IMR-90 (cell line): ENCODE results near the gene CHD2. TPM values are rescaled to one million over a fixed set of nuclear protein-coding genes. Genes with fewer than 3 reads are reported as not detected.

Experiments
- MAZ ChIP-seq: IDR thresholded peaks from 2 replicates; pipeline ENCODE4 v1.6.1; 2012; ENCODE audit warnings: low read depth, mild to moderate bottlenecking, low read length, improper control_type of control experiment, moderate library complexity, borderline replicate concordance
- NFE2L2 ChIP-seq: fragments of 150-350 bp; IDR thresholded peaks from 2 replicates; pipeline ENCODE4 v1.6.1; 2016; ENCODE audit warnings: low read depth, mild to moderate bottlenecking, low read length
- polyA plus RNA-seq, 3 experiments: library from polyadenylated mRNA; depleted of rRNA; stranded (reverse); fragments of >200 nt; gene quantifications; 2 replicates each; pipeline ENCODE4 v1.2.3, GENCODE V29; 2012; ENCODE audit warnings: low replicate concordance in 1 of 3
- total RNA-seq: library from RNA; depleted of rRNA; stranded (reverse); fragments of >200 nt; gene quantifications from 2 replicates; pipeline ENCODE4 v1.2.3, GENCODE V29; 2012
- TF ChIP-seq, protein P1 (sequence below): conservative IDR thresholded peaks from 2 replicates; pipeline ENCODE4 v1.5.1; 2012; ENCODE audit warnings: mild to moderate bottlenecking, low read depth, low read length, improper control_type of control experiment

Gene CHD2
- total and polyA plus RNA-seq, 2 of the 4 experiments (the other 2 are of a cell fraction), result 44.9 to 64.7 TPM

- TF ChIP-seq, protein P1, sequence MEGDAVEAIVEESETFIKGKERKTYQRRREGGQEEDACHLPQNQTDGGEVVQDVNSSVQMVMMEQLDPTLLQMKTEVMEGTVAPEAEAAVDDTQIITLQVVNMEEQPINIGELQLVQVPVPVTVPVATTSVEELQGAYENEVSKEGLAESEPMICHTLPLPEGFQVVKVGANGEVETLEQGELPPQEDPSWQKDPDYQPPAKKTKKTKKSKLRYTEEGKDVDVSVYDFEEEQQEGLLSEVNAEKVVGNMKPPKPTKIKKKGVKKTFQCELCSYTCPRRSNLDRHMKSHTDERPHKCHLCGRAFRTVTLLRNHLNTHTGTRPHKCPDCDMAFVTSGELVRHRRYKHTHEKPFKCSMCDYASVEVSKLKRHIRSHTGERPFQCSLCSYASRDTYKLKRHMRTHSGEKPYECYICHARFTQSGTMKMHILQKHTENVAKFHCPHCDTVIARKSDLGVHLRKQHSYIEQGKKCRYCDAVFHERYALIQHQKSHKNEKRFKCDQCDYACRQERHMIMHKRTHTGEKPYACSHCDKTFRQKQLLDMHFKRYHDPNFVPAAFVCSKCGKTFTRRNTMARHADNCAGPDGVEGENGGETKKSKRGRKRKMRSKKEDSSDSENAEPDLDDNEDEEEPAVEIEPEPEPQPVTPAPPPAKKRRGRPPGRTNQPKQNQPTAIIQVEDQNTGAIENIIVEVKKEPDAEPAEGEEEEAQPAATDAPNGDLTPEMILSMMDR, result peak; percentile 79
- TF ChIP-seq MAZ, result no peak
- no peak for TF ChIP-seq NFE2L2
These were observed 130.4 kb downstream of the CHD2 start (continued) for GRCh38 chr15:93030430-93031102.
